Mononuclear cell (primary cell): ENCODE results near the gene SUGCT. TPM values are rescaled to one million over a fixed set of nuclear protein-coding genes. Genes with fewer than 3 reads are reported as not detected.

Experiments used
- H3K27me3 ChIP-seq: 2 replicates; pipeline ENCODE4 v1.6.0; 2011; ENCODE audit warnings: low read length, control low read depth; ENCODE audit not compliant: insufficient read depth
- H3K4me1 ChIP-seq: 2 replicates; pipeline ENCODE4 v1.5.1; 2011; ENCODE audit warnings: mild to moderate bottlenecking, low read length, control low read depth; ENCODE audit not compliant: insufficient read depth
- H3K4me3 ChIP-seq: 2 replicates; pipeline ENCODE4 v1.5.1; 2011; ENCODE audit warnings: mild to moderate bottlenecking, low read length, moderate library complexity
- H3K9me3 ChIP-seq: 2 replicates; pipeline ENCODE4 v1.5.1; 2011; ENCODE audit warnings: low read depth, mild to moderate bottlenecking, control low read depth, low read length
- total RNA-seq: library from RNA; depleted of rRNA; stranded (reverse); fragments of >200 nt; gene quantifications from one replicate; pipeline ENCODE4 v1.2.3, GENCODE V29; 2012

Gene SUGCT
- total RNA-seq, 1 donor = 1.9 TPM

DNA sequence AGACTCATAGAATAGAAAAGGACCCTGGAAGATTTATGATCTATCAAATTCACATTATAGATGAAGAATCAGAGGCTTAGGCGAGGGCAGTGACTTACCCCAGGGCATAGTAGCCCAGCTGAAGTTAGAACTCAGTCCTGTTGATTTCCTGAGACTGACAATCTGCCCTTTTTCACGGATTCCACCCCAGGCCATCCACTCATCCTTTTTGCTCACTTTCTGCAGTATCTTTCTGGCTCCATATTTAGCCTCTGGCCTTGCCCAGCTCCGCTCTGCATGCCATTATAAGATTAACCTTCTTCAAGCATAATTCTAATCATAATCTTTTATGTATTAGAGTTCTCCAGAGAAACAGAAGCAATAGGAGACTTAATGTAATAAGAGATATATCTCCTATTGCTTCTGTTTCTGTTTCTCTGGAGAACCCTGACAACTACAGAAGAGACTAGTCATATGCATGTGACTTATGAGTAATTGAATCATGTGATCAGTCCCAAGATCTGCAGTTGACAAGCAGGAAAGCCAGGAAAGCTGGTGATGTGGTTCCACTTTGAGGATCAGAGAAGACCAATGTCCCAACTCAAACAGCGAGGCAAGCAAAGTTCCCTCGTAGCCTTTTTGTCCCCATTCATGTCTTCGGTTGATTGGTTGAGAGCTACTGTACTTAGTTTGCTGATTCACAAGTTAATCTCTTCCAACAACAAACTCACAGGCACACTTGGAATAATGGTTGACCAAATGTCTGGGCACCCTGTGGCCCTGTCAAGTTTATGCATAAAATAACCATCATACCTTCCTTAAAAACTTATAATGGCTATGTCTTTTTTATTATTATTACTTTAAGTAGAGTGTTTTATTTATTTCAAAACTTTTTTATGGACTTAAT lies 412.1 kb downstream of the SUGCT start:
- H3K27me3 ChIP-seq = no peaks in the 10 kb centered on the region
- H3K4me1 ChIP-seq = peaks cover 17% of the 10 kb centered on the region
- no peak overlapping the region for H3K4me3 ChIP-seq
- H3K9me3 ChIP-seq = no peaks in the 10 kb centered on the region

DNA sequence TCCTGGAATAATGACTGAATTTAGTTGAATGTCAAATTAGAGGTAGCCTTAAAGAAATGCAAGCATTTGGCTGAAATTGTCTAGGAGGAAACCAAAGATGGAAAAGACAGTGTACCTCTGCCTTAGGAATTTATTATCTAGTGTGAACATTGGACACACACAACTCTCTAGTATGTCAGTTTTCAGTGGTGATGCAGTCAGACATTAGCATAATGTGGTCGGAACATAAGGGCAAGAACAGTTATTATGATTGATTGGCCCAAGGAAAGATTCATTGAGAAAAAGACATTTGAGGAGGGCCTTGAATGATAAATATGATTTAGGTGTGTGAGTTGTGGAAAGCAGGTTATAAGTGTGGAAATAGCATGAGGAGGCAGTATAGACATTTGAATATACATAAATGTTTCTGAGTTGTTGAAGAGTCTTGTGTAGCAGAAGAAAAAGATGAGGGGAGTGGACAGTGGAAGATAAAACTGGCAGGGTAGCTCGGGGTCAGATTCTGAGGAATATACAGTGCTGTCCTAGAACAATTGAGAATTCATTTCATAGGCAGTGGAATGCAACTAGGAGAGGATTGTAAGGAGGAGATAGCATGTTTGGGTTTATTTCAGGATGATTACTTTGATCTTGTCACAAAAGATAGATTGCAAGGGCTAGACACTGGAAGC lies 414.7 kb downstream of the SUGCT start:
- H3K4me3 ChIP-seq = no peak overlapping the region
- H3K9me3 ChIP-seq = no peaks in the 10 kb centered on the region
- H3K27me3 ChIP-seq = no peaks in the 10 kb centered on the region
- H3K4me1 ChIP-seq = peaks cover 29% of the 10 kb centered on the region

DNA sequence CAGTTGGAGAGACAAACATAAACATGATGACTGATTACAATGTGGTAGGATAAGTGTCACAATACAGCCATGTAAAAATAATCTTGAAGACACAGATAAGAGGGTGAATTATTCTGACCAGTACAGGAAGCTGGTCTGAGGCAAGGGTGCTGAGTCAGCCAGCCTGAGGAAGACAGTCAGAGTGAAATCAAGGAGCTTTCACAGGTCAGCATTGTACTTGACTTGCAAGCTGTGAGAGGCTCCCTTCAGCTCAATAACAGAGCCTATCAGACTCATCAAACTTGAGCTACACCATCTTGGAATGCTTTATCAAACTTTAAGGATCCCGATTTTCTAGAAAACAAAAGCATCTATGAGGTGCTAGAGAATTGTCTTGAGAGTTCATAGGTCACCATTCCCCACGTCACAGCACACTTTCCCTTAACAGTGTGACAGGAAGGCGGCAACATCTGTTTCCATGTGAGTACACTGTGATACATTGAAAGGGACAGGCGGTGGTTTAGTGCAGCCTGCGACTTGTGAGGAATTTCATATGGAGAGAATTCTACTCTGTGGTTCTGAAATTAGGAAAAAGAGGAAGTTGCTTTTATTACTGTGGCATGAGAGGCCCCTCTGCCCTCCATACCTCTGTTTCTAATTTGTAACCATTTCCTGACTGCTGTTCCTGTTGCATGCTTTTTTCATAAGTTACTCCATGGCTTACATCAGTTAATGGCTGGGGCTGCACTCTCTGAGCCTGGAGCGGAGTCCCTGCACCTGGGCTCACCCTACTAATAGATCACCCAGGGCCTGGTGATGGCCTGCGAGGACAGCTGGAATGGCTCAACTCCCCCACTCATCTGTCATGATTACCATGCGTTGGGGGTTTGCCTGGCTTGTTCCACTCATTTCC lies 417.1 kb downstream of the SUGCT start:
- Histone ChIP-seq H3K4me1 (peaks cover 29% of the 10 kb centered on the region), H3K9me3 (no peaks in the 10 kb centered on the region), H3K4me3 (no peak overlapping the region), H3K27me3 (no peaks in the 10 kb centered on the region)

DNA sequence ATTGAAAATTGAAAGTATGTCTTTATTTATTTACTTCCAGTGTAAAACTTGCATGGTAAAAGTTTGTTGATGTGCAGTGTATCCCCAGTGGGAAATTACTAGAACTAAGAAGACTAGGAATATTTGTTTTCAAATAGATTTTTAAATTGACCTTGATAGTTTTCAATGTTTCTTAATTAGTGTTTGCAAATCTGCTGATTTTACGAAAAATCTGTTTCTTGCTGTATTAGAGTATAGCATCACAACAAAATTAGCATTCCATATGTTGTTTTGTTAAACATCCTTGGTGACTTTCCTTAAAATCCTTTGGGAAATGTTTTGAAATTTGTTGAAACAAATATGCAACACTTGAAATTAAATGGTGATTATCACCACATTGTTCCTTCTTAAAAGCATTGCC lies 425.9 kb downstream of the SUGCT start:
- Histone ChIP-seq H3K9me3 (no peaks in the 10 kb centered on the region), H3K4me1 (no peaks in the 10 kb centered on the region), H3K27me3 (no peaks in the 10 kb centered on the region), H3K4me3 (no peak overlapping the region)

DNA sequence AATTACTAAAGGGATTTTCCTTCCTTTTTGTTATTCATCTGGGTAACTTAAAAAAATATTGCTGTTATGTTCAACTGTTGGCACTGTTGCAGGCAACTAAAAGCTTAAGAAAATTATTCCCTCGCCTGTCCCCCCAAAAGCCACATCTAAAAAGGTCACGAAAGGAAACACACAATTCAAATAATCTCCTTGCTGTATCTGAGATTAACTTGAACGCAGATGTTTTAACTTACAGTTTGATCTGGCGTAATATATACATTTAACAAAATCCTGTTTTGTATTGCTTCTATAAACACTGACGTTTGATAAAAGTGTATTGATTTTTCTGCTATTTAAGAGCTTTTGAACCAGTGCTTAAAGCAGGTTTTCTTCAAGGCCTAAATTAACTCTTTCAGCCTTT lies 432.1 kb downstream of the SUGCT start:
- Histone ChIP-seq H3K9me3 (no peaks in the 10 kb centered on the region), H3K27me3 (no peaks in the 10 kb centered on the region), H3K4me1 (no peaks in the 10 kb centered on the region), H3K4me3 (no peak overlapping the region)

DNA sequence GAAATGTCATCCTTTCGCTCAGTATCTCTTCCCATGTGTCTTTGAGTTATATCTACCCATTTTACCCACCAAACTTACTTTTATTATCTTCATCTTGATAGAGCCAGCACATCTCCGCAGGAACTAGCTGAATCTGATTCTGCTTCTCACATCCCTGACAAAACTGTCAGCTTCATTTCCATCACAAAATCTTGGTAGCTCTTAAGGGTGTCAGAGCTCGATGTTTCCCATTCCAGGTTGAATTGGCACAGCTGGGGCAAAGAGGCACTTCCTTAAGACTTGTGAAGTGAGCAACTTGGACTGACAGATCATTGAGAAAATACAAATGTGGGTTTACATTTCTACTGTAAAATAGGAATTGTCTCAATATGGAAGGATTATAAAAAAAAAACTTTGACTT lies 434.5 kb downstream of the SUGCT start:
- H3K27me3 ChIP-seq = no peaks in the 10 kb centered on the region
- no peaks in the 10 kb centered on the region for H3K4me1 ChIP-seq
- no peaks in the 10 kb centered on the region for H3K9me3 ChIP-seq
- no peak overlapping the region for H3K4me3 ChIP-seq

DNA sequence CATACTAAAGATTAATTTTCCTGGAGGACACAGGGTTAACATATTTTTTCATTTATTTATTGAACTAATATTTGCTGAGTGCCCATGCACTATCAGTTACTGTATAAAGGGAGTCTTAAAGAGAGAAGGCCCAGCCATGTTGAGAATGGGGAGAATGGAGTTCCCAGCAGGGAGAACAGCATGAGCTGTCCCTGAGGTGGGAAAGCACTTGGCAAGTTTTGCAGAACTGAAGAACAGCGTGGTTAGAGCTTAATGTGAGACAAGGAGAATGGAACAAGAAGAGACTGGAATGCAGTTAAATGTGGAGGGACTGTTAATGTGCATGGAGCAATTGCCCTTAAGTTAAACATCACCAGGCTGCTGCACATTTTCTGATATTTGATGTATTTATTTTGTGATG lies 435.4 kb downstream of the SUGCT start:
- Histone ChIP-seq H3K27me3 (no peaks in the 10 kb centered on the region), H3K9me3 (no peaks in the 10 kb centered on the region), H3K4me1 (no peaks in the 10 kb centered on the region), H3K4me3 (no peak overlapping the region)

DNA sequence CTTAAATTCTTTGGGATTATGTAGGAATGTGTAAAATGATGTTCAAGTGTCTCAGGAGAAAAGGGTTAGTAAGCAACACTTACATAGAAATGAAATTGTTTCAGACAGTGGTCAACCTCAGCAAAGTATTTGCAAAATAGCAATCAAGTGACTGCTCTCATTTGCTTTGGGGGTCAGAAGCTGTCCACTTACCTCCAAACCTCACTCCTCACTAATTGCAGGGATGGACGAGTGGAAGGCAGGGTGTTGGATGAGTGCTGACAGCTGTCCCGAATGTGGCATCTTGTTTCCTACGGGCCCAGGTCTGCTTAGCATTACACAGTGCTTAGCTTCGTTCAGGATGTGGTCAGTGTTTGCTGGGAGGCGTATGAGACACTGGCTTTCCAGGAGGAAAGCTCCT lies 437.0 kb downstream of the SUGCT start:
- Histone ChIP-seq H3K4me3 (no peak overlapping the region), H3K9me3 (no peaks in the 10 kb centered on the region), H3K27me3 (no peaks in the 10 kb centered on the region), H3K4me1 (no peaks in the 10 kb centered on the region)

DNA sequence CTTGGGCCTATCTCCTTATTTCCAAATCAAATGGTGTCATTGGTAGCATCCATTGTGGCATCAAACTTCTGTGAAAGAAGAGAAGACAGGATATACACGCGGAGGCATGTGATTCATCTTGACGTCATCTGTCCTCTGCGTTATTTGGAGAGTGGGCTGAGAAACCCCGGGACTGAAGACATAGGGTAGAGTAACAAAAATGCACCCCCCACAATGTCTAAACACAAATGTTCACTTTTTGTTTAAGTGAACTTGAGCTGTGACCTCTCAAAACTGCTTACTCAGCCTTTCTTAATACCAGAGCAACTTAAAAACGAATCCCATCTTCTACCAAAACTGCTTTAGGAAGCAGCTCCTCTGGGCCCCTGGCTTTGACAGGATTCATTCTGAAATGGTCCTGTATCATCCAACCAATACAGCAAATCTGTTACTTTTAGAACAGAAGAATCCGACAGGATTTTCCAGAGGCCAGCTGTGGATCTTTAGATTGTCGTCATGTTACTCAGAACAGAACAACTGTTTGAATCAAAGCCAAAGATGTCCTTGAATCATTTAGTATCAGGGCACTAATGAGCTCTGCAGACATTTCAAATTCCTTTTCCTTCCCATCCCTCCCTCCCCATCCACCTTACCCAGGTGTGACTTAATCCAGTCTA lies 438.1 kb downstream of the SUGCT start:
- H3K4me3 ChIP-seq = no peak overlapping the region
- H3K4me1 ChIP-seq = no peaks in the 10 kb centered on the region
- H3K27me3 ChIP-seq = no peaks in the 10 kb centered on the region
- H3K9me3 ChIP-seq = no peaks in the 10 kb centered on the region

DNA sequence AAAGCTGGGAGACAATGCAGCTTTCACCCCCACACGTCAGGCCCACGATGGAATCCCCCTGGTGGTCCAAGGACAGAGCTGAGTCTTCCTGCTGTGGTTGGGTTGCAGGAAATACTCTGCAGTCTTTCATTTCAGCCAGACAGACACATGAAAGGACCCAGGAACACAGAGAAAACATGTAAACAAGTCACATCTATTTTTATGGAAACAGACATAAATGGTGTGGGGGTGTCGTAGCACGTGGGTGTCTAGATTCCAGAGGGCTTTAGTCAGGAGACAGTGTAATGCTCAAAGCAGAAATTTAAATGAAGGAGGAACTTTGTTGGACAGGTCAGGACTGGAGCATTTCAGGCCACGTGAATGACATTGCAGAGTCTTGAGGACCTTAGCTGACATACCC lies 444.6 kb downstream of the SUGCT start:
- Histone ChIP-seq H3K9me3 (no peaks in the 10 kb centered on the region), H3K4me1 (no peaks in the 10 kb centered on the region), H3K27me3 (no peaks in the 10 kb centered on the region), H3K4me3 (no peak overlapping the region)

DNA sequence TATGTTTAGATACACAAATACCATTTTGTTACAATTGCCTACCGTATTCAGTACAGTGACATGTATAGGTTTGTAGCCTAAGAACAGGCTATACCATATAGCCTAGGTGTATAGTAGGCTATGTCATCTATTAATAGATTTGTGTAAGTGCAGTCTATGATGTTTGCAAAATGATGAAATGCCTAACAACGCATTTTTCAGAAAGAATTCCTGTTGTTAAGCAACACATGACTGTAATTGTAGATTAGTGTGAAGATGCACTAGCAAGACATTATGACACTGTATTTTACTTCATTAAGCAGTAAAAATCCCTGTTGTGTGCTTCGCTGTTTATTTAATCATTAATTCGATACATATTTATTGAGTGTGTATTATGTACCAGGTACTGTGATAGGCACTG lies 446.0 kb downstream of the SUGCT start:
- Histone ChIP-seq H3K4me1 (peaks cover under 1% of the 10 kb centered on the region), H3K4me3 (no peak overlapping the region), H3K9me3 (no peaks in the 10 kb centered on the region), H3K27me3 (no peaks in the 10 kb centered on the region)

DNA sequence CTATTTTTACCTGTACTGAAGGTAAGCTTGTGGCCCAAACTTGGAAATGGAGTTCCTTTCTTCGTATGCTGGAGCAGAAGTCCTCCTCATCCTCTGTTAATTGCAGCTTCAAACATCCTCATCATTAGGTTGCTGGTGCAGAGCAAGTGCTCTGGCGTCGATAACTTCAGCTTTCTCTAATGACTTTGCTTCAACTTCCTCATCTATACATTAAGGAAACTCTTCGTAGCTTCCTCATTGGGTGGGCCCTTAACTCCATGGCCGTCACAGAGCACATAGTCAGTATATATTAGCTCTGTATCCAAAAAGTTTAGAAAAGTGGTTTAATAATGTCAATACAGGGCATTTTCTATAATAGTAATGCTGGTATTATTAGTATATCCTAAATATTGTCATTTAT lies 447.7 kb downstream of the SUGCT start:
- Histone ChIP-seq H3K27me3 (no peaks in the 10 kb centered on the region), H3K4me3 (no peak overlapping the region), H3K4me1 (peaks cover 7% of the 10 kb centered on the region), H3K9me3 (no peaks in the 10 kb centered on the region)

DNA sequence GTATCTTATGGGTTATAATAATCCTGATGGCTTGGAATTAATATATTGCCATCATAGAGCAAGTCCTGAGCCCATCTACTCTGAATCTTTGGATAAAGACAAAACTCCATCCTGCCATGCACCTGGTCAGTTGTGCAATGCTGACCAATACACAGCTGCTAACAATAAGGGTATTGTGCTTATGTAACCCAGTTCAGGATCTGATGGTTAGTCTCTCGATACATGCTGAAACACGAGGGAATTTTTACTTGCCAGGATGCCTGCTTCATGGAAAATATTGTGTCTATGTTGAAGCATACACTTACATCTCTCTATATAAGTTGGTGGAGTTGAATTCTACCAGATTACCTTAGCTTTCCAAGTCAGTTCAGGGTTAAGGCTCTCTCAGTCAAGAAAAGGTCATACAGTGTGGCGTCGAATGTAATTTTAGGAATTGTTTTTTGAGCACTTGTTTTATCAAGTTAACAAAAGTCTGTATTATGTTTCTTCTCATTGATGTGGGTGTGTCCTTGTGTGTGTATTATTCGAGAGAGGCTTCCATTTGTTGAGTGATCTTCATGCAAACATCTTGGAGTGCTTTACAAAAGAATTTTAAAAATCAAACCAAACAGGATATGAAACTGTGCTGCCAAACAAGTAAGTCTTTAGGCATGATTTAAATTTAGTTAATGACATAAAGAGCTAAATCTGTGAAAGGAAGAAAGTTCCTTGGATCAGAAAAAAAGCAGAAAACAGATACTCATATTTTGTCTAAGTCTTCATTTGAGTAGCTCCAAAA lies 449.1 kb downstream of the SUGCT start:
- no peak overlapping the region for H3K4me3 ChIP-seq
- peaks cover 7% of the 10 kb centered on the region for H3K4me1 ChIP-seq
- H3K9me3 ChIP-seq = no peaks in the 10 kb centered on the region
- H3K27me3 ChIP-seq = no peaks in the 10 kb centered on the region
